ENCODE measurements around the gene DNER. TPM values are rescaled to one million over a fixed set of nuclear protein-coding genes. Genes with fewer than 3 reads are reported as not detected.
"Not testable (repeated sequence)": the region's sequence is repeated elsewhere in the genome, so short reads cannot be mapped to it uniquely, and the experiment has no call there.

Gene DNER
- total RNA-seq, 3 donors from 2014 or later (not counting 1 experiment from before 2014, with no cell fraction given) = not detected

- Histone ChIP-seq H3K27me3 (ENCODE audit: control insufficient read depth, insufficient read depth, low read length) (peaks cover under 1% of the 10 kb centered on the region), H3K4me1 (ENCODE audit: control insufficient read depth, insufficient read depth, low read length) (no peaks in the 10 kb centered on the region), H3K27ac (ENCODE audit: low read length) (no peak overlapping the region), H3K4me3 (ENCODE audit: low read length) (no peak overlapping the region), H3K36me3 (ENCODE audit: control insufficient read depth, insufficient read depth, low read length) (no peaks in the 10 kb centered on the region), H3K9me3 (ENCODE audit: control insufficient read depth, insufficient read depth, low read length) (no peaks in the 10 kb centered on the region)
- H3K36me3 Mint-ChIP-seq = no peaks in the 10 kb centered on the region
- H3K27ac Mint-ChIP-seq = no peak overlapping the region
- H3K4me1 Mint-ChIP-seq = peaks cover 0 to 9% of the 10 kb centered on the region in 2 donors
- H3K27me3 Mint-ChIP-seq (ENCODE audit: low read depth in 2 of 2) = peaks cover 10 to 15% of the 10 kb centered on the region in 2 donors
- no peak overlapping the region for H3K4me3 Mint-ChIP-seq
- DNase-seq (no peak), ATAC-seq (no peak)
- no peaks in the 10 kb centered on the region for H3K9me3 Mint-ChIP-seq
- intact Hi-C loops (cut with micrococcal nuclease) = no loop called here
- no peak for TF ChIP-seq CTCF (IDR thresholded peaks at IDR 0.05)
Measured at GRCh38 chr2:229728370-229728769, 14.0 kb upstream of the DNER start.

GRCh38 chr2:229726643-229727042, 12.3 kb upstream of the DNER start:
- H3K4me1 ChIP-seq (ENCODE audit: control insufficient read depth, insufficient read depth, low read length) = no peaks in the 10 kb centered on the region
- ATAC-seq (no peak), DNase-seq (no peak)
- no peak overlapping the region for H3K4me3 ChIP-seq (ENCODE audit: low read length)
- H3K27me3 Mint-ChIP-seq (ENCODE audit: low read depth in 2 of 2) = peaks cover 14 to 20% of the 10 kb centered on the region in 2 donors
- no peaks in the 10 kb centered on the region for H3K9me3 Mint-ChIP-seq
- no peak for TF ChIP-seq CTCF (IDR thresholded peaks at IDR 0.05)
- no peaks in the 10 kb centered on the region for H3K4me1 Mint-ChIP-seq
- no peak overlapping the region for H3K27ac ChIP-seq (ENCODE audit: low read length)
- no peaks in the 10 kb centered on the region for H3K36me3 ChIP-seq (ENCODE audit: control insufficient read depth, insufficient read depth, low read length)
- 87% methylated on average over 2 of the region's 2 CpGs for WGBS (ENCODE audit: insufficient coverage)
- H3K27ac Mint-ChIP-seq = no peak overlapping the region
- peaks cover 2% of the 10 kb centered on the region for H3K27me3 ChIP-seq (ENCODE audit: control insufficient read depth, insufficient read depth, low read length)
- no peak overlapping the region for H3K4me3 Mint-ChIP-seq
- no peaks in the 10 kb centered on the region for H3K9me3 ChIP-seq (ENCODE audit: control insufficient read depth, insufficient read depth, low read length)
- no peaks in the 10 kb centered on the region for H3K36me3 Mint-ChIP-seq
- intact Hi-C loops (cut with micrococcal nuclease) = no loop called here

- Mint-ChIP-seq H3K27me3 (ENCODE audit: low read depth in 2 of 2) (peaks cover 14 to 20% of the 10 kb centered on the region in 2 donors), H3K36me3 (no peaks in the 10 kb centered on the region), H3K4me3 (no peak overlapping the region), H3K4me1 (no peaks in the 10 kb centered on the region), H3K9me3 (no peaks in the 10 kb centered on the region), H3K27ac (no peak overlapping the region)
- H3K27ac ChIP-seq (ENCODE audit: low read length) = no peak overlapping the region
- 86% methylated on average over 7 of the region's 7 CpGs for WGBS (ENCODE audit: insufficient coverage)
- no peaks in the 10 kb centered on the region for H3K9me3 ChIP-seq (ENCODE audit: control insufficient read depth, insufficient read depth, low read length)
- peaks cover 2% of the 10 kb centered on the region for H3K27me3 ChIP-seq (ENCODE audit: control insufficient read depth, insufficient read depth, low read length)
- no peak for TF ChIP-seq CTCF (IDR thresholded peaks at IDR 0.05)
- DNase-seq = no peak
- H3K4me1 ChIP-seq (ENCODE audit: control insufficient read depth, insufficient read depth, low read length) = no peaks in the 10 kb centered on the region
- H3K36me3 ChIP-seq (ENCODE audit: control insufficient read depth, insufficient read depth, low read length) = no peaks in the 10 kb centered on the region
- no peak for ATAC-seq
- intact Hi-C loops (cut with micrococcal nuclease) = no loop called here
- no peak overlapping the region for H3K4me3 ChIP-seq (ENCODE audit: low read length)
Measured at GRCh38 chr2:229725716-229726574, 11.6 kb upstream of the DNER start.

- WGBS (ENCODE audit: insufficient coverage) = 65% methylated on average over 3 of the region's 3 CpGs
- ATAC-seq; H3K4me1 ChIP-seq (ENCODE audit: control insufficient read depth, insufficient read depth, low read length); H3K4me1 Mint-ChIP-seq; H3K4me3 ChIP-seq (ENCODE audit: low read length); H3K4me3 Mint-ChIP-seq; H3K36me3 ChIP-seq (ENCODE audit: control insufficient read depth, insufficient read depth, low read length); H3K9me3 ChIP-seq (ENCODE audit: control insufficient read depth, insufficient read depth, low read length); H3K27ac Mint-ChIP-seq; H3K9me3 Mint-ChIP-seq; H3K27ac ChIP-seq (ENCODE audit: low read length); H3K36me3 Mint-ChIP-seq; intact Hi-C loops (cut with micrococcal nuclease); DNase-seq: not testable (repeated sequence)
- H3K27me3 ChIP-seq (ENCODE audit: control insufficient read depth, insufficient read depth, low read length) = peaks cover 13% of the 10 kb centered on the region
- peaks cover 20 to 26% of the 10 kb centered on the region in 2 donors for H3K27me3 Mint-ChIP-seq (ENCODE audit: low read depth in 2 of 2)
Measured at GRCh38 chr2:229723192-229723591, 8.8 kb upstream of the DNER start.

Data from natural killer cell (primary cell).